HG03064 (cell line): ENCODE results near the gene TBC1D16.
"Not testable (repeated sequence)": the region's sequence is repeated elsewhere in the genome, so short reads cannot be mapped to it uniquely, and the experiment has no call there.

Experiments used
- ATAC-seq: cut with Tn5 transposase; IDR thresholded peaks from one replicate; pipeline ENCODE4 v1.9.1; 2021; ENCODE audit warnings: low read depth; ENCODE audit not compliant: unreplicated experiment

TBC1D16 gene

DNA sequence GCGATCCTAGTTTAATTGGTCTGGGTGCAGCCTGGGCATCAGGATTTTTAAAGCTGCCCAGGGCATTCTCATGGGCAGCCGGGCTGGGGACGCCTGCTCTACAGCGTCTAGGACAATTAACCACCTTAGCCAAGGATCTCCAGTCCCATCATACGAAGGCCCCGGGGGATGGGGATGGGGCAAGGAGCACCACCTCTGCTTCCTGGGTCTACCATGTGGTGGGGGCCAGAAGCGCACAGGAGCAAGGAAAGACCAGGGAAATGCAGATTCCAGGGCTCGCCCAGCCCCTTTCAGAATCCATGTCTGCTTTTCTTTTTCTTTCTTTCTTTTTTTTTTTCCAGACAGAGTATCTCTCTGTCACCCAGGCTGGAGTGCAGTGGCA lies 29.3 kb downstream of the TBC1D16 start:
- ATAC-seq: no peak

DNA sequence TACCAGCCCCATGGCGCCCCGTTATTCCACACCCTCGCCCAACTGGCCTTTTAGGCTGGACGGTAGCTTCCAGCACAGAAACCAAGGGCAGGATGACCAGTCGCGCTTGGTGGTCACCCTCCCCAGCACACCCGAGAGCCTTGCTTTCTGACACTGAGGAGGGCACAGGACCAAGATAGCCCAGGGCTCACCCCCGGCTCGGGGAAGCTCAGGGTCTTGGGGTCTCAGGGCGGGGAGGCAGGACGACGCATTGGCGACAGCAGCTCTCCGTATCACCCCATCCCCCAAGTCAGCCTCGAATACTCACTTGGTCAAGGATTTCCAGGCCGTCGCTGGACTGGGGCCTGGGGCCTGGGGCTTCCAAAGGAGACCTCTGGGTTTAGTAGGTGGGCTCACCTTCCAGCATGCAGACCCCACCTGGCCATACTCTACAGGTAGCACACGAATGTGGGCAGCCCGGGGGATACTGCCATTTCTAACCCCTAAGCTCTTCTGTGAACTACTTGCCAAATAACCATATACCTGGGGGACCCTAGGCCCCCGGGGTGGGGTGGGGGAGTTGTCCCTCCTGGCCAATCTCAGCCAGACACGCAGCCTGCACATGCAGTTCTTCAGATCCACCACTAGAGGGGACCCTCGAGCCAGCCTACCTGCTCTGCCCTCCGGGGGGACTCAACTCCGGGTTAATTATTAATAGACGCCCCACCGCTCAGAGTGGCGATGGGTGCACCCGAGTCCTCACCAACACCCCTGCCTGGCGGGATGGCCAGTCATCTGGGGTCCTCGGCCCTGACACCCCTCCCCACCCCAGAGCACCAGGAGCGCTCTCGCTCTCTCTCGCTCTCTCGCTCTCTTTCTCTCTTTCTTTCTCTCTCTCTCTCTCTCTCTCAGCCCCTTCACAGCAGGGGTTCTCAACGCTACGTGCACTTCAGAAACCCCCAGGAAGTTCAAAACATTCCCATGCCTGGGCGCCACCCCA lies 30.0 kb downstream of the TBC1D16 start:
- ATAC-seq: no peak

DNA sequence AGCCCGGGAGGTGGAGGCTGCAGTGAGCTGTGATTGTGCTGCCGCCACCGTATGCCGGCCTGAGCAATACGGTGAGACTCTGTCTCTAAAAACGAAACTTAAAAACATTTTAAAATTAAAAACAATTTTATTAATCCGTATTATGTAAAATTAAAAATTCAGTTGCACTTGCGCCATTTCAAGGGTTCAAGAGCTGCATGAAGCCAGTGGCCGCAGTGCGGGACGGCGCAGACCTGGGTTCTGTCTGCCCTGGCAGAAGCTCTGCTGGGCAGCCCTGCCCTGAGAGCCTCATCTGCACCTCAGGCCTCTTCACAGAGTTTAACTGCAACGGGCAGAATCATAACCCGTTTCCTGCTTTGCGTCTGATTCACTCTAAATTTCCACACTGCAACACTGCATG lies 31.7 kb downstream of the TBC1D16 start:
- ATAC-seq: no peak

DNA sequence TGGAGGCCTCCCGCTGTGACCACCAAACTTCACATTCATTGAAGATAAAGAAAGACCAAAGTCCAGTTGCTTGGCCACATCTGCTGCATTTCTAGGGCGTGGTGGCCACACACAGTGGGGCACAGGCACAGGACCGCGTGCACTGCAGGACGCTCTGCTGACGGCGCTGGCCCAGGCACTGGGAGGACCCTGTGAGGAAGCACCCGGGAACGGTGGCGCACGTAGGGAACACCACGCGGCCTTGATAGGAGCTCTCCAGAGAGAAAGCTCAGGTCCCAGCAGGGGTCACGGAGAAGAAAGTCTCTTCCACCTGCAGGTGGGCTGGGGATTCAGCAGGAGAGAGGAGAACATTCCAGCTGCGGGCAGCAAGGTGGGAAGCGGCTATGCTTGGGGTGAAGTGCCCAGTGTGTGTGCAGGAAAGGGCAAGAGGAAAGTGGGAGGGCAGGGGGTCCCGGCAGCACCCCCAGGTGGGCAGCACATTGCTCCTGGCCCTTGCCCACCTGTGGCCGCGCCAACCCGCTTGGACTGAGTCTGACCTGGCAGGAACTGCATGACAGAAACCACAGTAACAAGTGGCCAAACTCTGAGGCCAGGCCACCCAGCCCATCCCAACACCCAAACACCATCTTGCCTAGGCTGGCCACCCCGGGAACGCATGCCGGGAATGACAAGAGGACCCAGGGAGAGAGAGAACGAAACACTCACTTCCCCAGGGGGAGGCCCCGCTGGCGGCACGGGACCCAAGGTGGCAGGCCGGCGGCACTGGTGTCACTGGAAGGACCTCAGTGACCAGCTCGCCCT lies 32.8 kb downstream of the TBC1D16 start:
- ATAC-seq: no peak

DNA sequence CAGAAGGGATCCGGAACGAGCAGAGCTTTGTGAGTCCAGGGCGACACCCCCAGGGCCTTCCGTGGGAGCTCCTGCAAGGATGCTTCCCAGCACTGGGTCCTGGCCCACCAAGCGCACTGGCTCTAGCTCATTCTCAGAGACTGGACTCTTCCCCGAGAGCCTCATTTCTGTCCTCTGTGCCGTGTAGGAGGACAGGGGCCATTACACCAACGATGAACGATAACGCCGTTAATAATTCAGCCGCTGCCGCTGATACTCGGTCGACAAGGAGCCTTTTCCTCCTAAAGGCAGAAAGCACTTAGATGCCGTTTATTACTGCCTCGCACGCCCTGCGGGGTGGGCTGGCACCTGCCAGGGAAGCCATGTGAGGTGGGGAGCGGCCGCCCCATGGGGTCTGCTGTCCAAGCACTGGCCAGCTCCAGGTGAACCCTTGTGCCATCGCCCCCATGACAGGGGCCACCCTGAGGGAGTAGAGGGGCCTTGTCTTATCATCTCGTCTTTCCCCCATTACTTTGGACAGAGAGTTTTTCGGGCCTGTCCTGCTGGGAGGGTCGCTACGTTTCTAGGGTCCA lies 33.5 kb downstream of the TBC1D16 start:
- no peak for ATAC-seq

DNA sequence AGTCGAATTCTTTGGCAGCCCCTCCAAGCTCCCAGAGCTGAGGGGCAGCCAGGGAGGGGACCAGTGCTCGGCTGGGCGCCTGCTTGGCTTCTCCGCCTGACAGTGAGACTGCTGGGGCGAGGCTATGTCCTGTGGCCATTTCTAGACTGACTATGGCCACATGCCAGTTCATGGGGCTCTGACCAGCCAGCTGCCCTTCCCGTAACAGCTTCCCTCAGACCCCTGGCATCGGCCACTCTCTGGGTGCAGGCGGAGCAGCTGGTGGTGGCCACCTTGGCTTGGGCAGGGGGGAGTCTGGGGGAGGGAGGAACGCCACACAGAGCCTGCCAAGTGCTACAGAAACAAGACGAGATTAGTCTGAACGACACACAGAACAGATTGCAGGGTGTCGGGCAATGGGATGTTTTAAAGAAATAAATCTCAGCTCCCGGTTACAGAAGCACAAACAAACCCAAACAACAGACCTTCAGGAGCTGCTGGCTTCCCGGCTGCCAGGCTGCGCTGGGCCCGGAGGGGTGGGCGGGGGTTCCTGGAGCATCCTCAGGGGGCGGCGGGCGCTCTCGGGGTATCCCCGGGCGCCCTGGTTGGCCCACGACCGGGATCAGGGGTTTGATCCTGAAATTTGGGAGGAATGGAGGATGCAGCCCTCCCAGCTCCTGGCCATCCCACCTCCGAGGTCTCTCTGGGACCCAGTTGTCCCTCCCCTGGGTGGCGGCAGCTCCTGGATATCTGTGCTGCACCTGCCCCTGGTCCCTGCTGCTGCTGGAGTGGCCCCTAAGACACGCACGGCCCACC lies 34.5 kb downstream of the TBC1D16 start:
- no peak for ATAC-seq

DNA sequence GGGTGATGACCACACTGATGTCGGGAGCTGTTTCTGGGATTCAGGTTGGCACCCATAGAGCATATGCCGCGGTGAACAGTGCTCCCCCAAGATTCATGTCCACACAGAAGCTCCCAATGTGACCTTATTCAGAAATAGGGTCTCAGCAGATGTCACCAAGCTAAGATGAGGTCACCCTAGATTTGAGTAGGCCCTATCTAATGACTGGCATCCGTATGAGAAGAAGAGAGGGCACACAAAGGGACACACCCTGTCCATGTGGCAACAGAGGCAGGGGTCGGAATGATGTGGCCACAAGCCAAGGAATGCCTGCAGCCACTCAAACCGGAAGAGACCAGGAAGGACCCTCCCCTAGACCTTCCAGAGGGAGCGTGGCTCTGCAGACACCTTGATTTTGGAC lies 35.5 kb downstream of the TBC1D16 start:
- no peak for ATAC-seq

DNA sequence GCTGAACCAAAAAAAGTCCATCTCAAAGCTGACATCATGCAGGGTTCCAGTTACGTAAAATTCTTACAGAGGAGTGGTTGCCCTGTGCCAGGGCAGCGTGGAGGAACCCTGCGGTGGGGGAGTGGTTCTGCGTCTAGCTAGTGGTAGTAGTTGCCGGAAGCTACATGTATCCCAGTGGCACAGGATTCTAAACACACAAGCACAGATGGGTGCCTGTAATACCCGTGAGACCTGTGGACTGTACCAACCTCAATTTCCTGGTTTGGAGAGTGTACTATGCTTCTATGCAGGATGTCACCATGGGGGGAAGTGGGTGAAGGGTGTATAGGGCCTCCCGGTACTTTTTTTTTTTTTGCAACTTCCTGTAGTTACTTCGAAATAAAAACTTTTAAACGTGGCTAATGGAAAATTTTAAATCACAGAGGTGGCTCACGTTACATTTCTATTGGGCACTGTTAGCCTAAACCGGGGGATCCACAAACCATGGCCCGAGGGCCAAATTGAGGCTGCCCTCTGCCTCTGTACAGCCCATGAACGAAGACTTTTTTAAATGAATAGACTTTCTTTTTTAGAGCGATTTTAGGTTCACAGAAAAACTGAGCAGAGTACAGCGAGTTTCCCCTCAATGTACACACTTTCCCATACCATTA lies 38.5 kb downstream of the TBC1D16 start:
- no peak for ATAC-seq

DNA sequence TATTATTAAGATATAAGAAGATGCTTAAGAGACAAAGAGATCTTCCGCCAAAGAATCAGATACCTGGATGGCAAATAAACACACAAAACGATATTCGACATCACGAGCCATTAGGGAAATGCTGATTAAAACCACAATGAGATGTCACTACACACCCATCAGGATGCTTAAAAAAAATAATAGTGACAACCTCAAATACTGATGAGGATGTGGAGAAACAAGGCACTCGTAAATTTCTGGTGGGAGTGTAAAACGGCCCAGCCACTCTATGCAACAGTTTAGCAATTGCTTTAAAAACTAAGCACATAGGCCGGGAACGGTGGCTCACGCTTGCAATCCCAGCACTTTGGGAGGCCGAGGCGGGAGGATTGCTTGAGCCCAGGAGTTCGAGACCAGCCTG lies 39.4 kb downstream of the TBC1D16 start:
- no peak for ATAC-seq

DNA sequence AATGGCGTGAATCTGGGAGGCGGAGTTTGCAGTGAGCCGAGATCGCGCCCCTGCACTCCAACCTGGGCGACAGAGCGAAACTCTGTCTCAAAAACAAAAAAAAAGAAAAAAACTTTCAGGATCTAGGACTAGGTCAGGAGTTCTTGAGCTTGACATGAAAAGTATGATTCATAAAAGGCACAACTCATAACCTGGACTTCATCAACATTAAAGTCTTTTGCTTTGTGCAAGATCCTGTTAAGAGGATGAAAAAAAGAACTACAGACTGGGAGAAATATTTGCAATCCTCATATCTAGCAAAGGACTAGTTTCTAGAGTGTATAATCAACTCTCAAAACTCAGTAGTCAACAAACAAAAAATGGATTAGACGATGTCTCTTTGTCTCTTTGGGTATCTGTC lies 40.0 kb downstream of the TBC1D16 start:
- ATAC-seq: no peak

DNA sequence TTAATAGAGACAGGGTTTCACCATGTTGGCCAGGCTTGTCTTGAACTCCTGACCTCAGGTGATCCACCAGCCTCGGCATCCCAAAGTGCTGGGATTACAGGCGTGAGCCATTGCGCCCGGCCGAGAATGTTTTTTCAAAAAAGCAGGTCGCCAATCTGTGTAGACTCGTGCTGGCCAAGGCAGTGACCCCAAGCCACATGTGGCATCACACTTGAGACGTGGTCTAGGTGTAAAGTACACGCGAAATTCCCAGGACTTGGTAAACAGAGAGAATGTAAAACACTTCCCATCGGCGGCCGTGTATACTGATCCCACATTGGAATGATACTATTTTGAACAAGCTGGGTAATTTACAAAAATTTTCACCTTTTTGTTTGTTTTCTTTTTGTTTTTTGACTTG lies 41.1 kb downstream of the TBC1D16 start:
- ATAC-seq: no peak

DNA sequence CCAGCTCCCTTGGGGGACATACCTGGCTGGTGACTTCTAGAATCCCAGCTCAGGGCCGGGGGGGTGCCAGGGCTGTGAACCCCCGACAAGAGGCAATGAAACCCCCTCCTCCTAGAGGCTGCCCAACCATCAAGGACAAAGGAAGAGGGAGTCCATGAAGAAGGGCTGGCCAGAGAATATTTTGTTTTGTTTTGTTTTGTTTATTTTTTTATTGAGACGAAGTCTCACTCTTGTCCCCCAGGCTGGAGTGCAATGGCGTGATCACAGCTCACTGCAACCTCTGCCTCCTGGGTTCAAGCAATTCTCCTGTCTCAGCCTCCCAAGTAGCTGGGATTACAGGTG lies 41.5 kb downstream of the TBC1D16 start:
- not testable (repeated sequence) for ATAC-seq

DNA sequence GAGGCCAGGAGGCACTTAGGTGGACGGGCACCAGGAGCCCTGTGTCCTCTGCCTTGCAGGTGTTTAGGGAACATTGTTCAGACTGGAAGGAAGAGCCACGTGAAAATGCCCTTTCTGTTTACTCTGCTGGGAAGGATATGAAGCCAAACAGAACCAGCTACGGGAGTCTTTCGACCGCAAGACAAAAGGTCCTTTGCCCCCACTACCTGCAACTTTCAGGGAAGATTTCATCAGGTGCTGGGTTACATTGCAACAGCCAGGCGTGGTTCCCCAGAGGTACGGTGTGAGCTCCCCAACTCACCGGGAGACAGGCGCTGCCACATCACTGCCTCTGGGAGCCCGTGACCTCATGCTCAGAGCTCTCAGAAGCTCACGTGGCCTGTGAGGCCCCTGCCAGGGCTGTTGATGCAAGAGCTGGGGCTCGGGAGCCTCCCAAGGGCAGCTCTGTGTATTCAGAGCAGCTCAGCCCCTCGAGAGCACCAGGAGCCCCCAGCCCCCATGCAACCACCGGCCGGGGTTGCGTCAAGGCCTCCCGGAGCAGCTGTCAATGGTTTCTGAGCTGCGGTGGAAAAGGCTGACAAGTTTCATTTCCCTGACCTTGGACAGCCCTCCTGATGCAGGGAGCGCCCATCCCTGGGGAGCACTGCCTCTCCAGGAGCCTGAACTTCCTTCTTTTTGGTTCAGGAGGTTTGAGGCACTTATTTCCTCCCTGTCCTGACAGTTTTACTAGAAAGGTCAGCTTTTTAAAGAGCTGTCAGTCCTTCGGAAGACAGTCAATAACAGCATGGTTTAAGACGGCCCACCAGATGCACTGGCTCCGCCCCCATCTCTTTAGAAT lies 42.1 kb downstream of the TBC1D16 start:
- no peak for ATAC-seq

DNA sequence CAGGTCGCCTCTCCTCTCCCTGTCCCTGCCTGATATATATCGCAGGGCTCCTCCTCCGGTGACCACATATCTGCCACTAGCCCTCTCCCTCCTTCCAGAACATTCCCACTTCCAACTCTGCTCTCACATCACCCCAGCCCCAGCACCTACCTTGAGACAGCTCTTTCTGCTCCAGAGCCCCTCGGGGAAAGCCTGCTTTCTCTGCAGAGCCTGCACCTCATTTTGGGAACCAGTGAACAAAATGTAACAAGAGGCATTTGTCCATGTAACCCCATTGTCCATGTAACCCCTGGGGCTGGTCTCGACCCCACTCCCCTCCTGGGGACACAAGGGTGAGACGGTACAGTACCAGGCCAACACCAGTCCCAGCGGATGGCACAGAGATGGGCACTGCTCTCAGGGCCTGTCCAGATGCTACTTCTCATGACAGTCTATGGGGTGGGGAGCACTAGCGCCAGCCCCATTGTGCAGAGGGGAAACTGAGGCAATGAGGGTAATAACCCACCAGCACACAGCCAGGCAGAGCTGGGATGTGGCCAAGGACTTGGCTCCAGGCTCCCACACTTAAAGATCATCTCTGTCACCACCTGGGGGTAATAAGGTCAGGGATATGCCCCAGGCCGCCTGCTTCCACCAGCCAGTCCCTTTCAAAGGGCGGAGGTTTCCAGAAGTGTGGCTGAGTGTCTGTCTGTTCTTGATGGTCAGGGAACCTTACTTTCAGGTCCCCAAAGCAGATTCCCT lies 42.9 kb downstream of the TBC1D16 start:
- ATAC-seq: no peak

DNA sequence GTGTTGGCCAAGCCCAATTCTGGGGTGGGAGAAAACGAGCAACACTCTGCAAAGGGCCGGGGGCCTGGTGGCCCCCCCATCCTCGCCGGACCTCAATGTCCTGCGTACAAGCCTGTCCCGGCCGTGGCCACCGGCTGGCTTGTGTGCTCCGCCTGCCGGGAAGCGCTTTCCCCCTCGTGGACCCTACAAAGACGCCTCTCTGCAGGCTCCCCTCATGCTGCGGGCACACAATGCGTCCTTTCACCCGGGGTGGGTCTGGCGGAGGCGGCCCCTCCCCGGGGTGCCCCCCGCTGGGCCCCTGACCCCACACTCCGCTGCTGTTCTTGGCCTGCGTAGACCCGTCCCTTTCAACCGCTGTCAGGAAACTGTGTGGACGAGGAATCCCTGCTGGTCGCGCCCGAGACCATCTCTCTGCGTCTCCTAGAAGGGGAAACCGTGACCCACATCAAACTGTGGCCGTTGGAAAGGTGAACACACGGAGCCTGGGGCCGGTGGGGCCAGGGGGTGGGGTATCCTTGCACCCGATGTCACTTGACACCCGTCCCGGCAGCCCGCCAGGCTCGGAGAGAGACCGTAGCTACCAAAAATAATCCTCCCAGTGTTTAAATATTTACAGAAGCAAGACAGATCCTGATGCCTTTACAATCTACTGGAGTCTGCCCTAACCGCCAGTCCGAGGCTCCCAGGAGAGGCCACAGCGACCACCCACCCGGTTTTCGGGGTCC lies 43.6 kb downstream of the TBC1D16 start:
- no peak for ATAC-seq

DNA sequence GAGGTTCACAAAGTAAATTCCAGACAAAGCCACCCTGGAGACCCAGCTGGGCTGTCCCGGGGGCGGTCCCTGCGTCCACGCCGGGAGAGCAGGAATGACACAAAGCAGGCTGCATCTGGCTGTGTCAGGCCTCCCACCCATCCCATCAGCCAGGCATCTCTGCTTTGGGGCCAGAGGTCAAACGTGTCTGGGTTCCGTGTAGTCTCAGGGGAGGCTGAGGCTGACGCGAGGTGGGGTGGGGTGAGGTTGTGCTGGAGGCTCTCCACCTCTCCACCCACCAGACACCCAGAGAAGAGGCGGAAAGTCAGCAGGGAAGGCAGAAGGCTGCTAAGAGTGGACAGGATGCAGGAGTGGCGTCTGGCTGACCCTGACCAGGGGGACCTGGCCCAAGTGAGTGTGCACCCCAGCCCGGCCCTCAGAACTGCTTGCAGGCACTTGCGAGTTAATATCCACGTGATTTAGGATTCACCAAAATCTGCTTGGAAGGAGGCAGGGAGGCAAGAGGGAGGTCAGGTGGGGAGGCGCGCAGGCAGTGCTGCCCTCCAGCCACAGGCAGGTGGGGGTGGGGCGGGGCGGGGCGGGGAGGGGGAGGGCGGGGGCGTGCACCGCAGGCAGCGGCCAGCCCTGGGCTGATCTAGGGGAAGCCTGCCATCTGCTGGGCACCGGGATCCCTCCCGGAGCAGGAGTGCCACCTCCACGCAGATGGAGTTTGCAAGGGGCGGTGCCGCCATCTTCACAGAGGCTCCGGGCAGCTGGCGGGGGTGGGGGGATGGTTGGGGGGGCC lies 44.3 kb downstream of the TBC1D16 start:
- ATAC-seq: no peak

DNA sequence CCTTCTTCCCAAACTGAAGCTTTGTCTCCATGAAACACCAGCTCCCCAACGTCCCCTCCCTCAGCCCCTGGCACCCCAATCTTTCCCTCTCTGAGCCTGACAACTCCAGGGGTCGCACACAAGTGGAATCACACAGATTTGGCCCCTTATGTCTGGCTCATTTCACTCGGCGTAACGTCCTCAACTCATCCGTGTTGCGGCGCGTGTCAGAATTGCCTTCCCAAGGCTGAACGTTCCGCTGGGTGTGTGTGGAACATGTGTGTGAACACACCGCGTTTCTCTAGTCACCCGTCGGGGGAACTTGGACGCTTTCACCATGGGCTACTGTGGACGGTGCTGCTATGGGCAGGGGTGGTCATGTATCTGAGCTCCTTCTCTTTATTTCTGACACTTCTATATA lies 45.0 kb downstream of the TBC1D16 start:
- no peak for ATAC-seq
